COLO829 (cell line): ENCODE data around the gene CTSA.
"Not testable (repeated sequence)": the region's sequence is repeated elsewhere in the genome, so short reads cannot be mapped to it uniquely, and the experiment has no call there.

Experiments used
- DNase-seq: peaks from one replicate; pipeline ENCODE4 v3.0.0; 2012; ENCODE audit warnings: low spot score

Gene CTSA

DNA sequence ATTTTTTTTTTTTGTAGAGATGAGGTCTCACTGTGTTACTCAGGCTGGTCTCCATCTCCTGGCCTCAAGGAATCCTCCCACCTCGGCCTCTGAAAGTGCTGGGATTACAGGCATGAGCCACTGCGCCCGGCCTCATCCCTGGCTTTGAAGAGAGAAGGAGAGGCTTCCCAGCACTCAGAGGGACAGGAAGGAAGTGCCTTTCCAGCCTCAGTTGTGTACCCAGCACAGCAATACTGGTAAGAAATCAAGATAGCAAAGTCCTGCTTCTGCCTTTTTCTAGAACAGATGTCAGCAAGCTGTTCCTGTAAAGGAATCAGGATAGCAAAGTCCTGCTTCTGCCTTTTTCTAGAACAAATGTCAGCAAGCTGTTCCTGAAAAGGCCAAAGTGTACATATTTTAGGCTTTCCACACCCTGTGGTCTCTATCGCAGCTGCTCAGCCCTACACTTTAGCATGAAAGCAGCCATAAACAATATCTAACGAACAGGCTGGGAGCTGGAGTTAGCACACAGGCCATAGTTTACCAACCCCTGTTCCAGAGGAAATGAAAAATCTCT, 27.1 kb downstream of the CTSA start:
- DNase-seq, result no peak

DNA sequence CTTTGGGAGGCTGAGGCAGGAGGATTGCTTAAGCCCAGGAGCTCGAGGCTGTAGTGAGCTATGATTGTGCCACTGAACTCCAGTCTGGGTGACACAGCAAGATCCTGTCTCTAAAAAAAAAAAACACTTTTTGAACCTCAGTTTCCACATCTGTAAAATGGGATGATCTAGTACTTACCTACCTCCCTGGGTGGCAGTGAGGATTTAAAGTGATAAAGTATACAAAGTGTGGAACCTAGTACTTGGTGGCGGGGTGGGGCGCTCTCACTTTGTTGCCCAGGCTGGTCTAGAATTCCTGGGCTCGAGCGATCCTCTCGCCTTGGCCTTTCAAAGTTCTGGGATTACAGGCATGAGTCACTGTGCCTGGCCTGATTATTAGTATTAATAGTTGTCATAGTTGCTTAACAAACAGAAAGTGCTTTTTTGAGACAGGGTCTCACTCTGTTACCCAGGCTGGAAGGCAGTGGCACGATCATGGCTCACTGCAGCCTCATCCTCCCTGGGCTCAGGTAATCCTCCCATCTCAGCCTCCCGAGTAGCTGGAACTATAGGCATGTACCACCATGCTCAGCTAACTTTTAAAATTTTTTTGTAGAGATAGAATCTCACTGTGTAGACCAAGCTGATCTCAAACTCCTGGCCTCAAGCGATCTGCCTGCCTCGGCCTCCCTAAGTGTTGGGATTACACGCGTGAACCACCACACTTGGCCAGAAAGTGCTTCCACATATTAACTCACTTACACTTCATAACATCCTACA, 27.8 kb downstream of the CTSA start:
- DNase-seq, result no peak

DNA sequence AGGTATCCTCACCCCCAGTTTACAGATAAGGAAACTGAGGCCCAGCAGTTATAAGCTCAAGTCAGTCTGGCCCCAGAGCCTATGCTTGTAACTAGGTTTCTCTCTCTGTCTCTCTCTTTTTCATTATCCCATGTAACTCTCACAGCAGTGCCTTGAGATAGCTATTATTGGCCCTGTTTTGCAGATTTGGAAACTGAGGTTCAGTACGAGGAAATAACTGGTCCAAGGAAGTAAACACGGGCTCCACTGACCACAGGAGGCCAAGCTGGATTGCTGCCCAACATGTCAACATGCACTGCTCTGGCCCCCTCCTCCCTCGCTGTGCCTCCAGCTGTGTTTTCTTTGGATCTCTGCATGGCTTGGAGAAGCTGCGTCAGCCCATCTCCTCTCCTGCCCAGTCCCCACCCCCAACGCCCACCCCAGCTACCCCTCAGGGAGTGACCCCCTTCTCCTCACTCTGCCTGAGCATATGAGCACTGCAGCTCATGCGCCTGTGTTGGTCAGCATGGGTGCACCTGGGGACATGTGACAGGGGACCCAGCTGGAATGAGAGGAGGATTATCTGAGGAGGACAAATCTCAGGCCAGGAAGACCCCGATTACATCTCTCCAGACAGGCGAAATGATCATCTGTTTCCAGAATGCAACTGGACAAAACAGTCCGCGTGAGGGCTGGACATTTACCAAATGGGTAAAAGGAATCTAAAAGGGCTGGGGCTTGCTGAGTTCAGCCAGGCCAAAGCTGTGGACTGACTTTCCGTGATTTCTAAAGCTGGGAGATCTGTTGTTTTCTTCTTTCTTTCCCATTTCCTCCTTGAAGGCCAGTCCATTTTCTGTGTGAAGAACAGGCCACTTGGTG, 28.6 kb downstream of the CTSA start:
- no peak for DNase-seq

DNA sequence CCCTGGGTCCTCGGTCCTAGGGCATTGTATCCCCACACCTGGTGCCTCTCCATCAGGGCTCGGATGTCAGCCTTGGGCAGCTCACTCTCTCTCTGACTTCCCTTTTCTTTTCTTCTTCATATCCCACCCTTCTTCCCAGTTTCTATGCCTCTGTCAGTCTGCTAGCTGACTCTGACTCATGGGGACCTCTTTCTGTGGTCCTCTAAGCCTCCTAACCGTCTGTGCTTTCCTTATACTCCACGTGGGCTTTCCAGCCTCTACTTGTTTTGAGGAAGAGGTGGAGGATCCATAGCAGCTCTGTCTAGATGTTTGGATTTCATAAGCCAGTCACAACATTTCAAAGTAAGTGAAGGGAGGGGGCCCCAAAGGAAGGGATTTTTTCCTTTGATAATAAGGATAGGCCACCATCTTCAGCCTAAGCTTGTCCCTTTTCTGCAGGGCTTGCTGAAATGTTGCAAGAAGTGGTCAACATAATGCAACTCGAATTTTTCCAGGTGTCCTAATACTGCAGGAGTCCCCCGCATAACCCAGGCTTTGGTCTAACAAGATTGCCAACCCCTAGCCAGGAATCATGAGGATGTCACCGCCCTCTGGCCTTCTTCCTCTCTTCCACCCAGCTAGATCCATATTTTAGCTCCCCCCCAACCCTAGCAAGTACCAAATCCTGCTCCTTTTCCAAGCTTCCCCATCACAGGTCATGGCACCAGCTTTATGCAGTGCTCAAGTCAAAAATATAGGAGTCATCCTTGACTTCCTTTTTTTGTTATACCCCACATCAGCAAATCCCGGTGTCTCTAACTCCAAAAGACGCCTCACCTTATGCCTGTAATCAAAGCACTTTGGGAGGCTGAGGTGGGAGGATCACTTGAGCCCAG, 29.6 kb downstream of the CTSA start:
- DNase-seq, result no peak

- no peak for DNase-seq
Measured at GRCh38 chr20:45921337-45922189, 30.4 kb downstream of the CTSA start.

- DNase-seq, result no peak
Measured at GRCh38 chr20:45924391-45925261, 33.5 kb downstream of the CTSA start.

GRCh38 chr20:45925821-45926506, 34.8 kb downstream of the CTSA start:
- no peak for DNase-seq

DNA sequence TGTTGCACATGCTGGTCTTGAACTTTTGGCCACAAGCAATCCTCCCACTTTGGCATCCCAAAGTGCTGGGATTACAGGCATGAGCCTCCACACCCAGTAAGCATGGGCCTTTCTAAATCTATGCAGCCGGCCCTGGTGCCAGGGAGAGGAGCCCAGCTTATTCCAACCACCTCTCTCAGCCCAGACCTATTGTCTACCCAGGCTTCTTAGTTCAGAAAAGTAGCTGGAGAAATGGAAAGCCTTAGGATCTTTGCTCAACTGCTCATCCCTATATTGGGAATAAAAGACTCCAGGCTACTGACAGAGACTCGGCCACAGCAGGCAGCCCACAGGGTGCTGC, 35.6 kb downstream of the CTSA start:
- DNase-seq, result no peak

GRCh38 chr20:45927071-45927878, 36.1 kb downstream of the CTSA start:
- DNase-seq, result no peak

- not testable (repeated sequence) for DNase-seq
Measured at GRCh38 chr20:45931680-45932079, 40.5 kb downstream of the CTSA start.

- DNase-seq, result peak; percentile 89
Measured at GRCh38 chr20:45933266-45934045, 42.3 kb downstream of the CTSA start.

DNA sequence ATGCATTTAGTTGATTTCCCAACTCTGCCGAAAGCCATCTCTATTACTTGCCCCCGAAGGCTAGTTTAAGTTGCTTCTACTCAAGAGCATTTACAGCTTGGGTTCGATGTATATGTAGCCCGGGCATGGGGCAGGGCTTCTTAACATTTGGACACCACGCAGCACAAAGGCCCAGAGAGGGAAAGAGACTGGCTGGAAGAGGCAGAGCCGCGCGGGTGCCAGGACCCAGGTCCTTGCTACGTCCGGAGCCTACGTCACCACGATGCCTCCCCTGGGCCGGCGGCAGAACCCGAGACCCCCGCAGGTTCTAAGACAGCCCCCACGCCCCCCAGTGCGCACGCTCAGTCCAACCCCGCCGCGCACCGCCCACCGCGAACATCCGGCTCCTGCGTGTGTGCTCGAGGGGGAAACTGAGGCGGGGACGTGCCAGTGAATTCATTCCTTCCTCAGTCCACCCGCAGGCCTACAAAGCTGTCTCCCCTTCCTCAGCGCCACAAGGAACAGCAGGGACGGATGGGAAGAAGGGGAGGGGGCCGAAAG, 43.0 kb downstream of the CTSA start:
- DNase-seq, result peak; percentile 27

GRCh38 chr20:45934586-45935415, 43.7 kb downstream of the CTSA start, which contains the start of gene PCIF1:
TSS of gene PCIF1 (plus strand) at chr20:45934683. CDS start at chr20:45939000, 4,317 bp downstream.
- DNase-seq, result peak; percentile 100

DNA sequence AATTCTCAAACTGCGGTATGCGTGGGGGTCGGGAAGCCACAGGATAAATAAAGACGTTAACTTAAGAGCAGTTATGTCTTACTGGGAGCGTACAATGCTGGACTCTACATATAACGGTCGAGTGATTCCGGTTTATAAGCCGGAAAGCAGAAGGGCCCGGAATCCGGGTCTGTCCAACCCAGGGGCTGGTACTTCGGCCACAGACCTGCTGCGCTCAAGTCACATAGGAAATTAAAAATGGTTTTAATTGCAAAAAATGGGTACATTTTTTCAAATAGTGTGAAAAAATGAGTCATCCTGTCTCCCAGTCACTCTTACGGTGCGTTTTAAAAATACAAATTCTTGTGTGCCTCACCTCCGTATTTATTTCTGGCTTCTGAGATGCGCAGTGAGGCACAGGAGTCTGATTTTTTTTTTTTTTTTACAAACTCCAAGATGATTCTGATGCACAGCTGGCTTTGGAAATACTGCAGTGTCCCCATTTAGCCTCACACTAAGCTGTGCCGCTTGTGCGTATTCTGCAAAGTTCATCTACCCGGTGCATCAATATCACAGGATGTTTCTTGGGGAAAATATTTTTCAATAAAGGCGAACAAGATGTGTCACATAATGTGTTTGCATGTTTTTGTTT, 44.4 kb downstream of the CTSA start:
- DNase-seq, result no peak

DNA sequence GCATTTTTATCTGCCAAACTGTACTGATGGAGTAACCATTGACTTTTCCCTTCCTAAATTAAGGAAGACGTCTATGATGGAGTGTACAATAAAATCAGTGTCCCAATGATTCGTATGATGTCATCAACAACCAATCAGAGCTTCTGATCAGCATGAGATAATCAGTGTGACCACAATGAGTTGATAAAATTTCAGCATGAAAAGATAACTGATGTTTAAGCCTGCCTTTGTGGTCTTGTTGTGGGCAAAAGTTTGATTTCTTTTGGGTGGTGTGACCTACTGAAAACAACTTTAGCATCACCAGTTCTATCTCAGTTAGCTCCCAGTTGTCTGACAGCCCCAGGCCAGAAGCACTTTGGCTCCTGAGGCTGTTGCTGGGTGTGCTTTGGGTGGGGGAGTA, 46.6 kb downstream of the CTSA start:
- no peak for DNase-seq
